Ovary (tissue), 3 donors: Measurements from ENCODE around the gene FAM210A.

ENCODE experiments used
- POLR2A ChIP-seq: fragments of 450-650 bp; IDR thresholded peaks from one replicate; pipeline ENCODE4 v1.6.1; 2017; ENCODE audit warnings: antibody characterized with exemption, mild to moderate bottlenecking, moderate library complexity
- TF ChIP-seq, protein P1 (sequence below), 3 donors: fragments of 450-650 bp in 2 of 3; fragments of 200-600 bp in 1 of 3; IDR thresholded peaks; one replicate each; pipeline versions ENCODE4 v1.5.1 to v1.8.0; 2016 to 2022; ENCODE audit warnings: antibody characterized with exemption in 3 of 3, mild to moderate bottlenecking in 1 of 3
- donor health status: DM: no; HTN: no; CAD: no.

DNA sequence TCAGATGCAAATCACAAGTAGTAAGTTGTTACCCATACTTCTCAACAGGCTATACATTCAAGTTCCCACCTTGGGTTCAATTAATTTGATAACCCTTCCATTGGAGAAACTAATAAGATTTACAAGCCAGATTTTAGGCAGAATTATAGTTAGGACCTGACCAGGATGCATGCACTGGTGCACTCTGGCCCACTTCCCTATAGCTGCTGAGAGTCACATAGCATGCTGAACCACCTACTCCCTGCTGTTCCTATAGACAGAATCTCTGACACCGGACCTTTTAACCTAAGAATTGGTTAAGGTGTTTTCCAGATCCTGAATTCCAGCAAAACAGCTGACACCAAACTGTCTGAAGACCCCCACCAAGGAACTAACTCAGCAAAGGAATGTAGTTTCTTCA is 26.2 kb downstream of the FAM210A start:
- TF ChIP-seq, protein P1, sequence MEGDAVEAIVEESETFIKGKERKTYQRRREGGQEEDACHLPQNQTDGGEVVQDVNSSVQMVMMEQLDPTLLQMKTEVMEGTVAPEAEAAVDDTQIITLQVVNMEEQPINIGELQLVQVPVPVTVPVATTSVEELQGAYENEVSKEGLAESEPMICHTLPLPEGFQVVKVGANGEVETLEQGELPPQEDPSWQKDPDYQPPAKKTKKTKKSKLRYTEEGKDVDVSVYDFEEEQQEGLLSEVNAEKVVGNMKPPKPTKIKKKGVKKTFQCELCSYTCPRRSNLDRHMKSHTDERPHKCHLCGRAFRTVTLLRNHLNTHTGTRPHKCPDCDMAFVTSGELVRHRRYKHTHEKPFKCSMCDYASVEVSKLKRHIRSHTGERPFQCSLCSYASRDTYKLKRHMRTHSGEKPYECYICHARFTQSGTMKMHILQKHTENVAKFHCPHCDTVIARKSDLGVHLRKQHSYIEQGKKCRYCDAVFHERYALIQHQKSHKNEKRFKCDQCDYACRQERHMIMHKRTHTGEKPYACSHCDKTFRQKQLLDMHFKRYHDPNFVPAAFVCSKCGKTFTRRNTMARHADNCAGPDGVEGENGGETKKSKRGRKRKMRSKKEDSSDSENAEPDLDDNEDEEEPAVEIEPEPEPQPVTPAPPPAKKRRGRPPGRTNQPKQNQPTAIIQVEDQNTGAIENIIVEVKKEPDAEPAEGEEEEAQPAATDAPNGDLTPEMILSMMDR (IDR thresholded peaks at IDR 0.05): no peak
- TF ChIP-seq POLR2A: no peak
